GM23338 (cell line): ENCODE results near the gene KRTAP5-4. TPM values are rescaled to one million over a fixed set of nuclear protein-coding genes. Genes with fewer than 3 reads are reported as not detected.

ENCODE experiments used
- ATAC-seq: fragments of 200-7000 bp; cut with Tn5 transposase; 3 replicates; pipeline ENCODE4 v1.9.1; 2020
- DNase-seq: peaks from one replicate; pipeline ENCODE4 v3.0.0-alpha.2; 2015; ENCODE audit warnings: low spot score
- H2AFZ ChIP-seq: fragments of 200-600 bp; sonication (generic); 2 replicates; pipeline ENCODE4 v1.8.0; 2016; ENCODE audit warnings: antibody characterized with exemption, mild to moderate bottlenecking, moderate library complexity
- H3F3A ChIP-seq: fragments of 200-600 bp; sonication (generic); replicated peaks from 2 replicates; pipeline ENCODE4 v1.8.0; 2017; ENCODE audit warnings: antibody characterized with exemption, mixed run types, low read depth
- H3K27ac ChIP-seq: fragments of 200-600 bp; sonication (generic); 2 replicates; pipeline ENCODE4 v1.6.1; 2016; ENCODE audit warnings: low read depth
- H3K27me3 ChIP-seq: fragments of 200-600 bp; sonication (generic); 2 replicates; pipeline ENCODE4 v1.8.0; 2016; ENCODE audit warnings: mild to moderate bottlenecking, mixed run types, moderate library complexity; ENCODE audit not compliant: insufficient read depth
- H3K36me3 ChIP-seq: fragments of 200-600 bp; sonication (generic); 2 replicates; pipeline ENCODE4 v1.8.0; 2016; ENCODE audit warnings: mild to moderate bottlenecking; ENCODE audit not compliant: insufficient read depth
- H3K4me1 ChIP-seq: fragments of 200-600 bp; sonication (generic); 2 replicates; pipeline ENCODE4 v1.8.0; 2016; ENCODE audit warnings: mild to moderate bottlenecking, moderate library complexity; ENCODE audit not compliant: insufficient read depth
- H3K4me2 ChIP-seq: fragments of 200-600 bp; sonication (generic); 2 replicates; pipeline ENCODE4 v1.7.1; 2017; ENCODE audit warnings: mixed run types
- H3K4me3 ChIP-seq: fragments of 200-600 bp; sonication (generic); 2 replicates; pipeline ENCODE4 v1.6.1; 2016; ENCODE audit warnings: mixed run types
- H3K79me2 ChIP-seq: fragments of 200-600 bp; sonication (generic); replicated peaks from 2 replicates; pipeline ENCODE4 v1.8.0; 2017; ENCODE audit warnings: mild to moderate bottlenecking; ENCODE audit not compliant: insufficient read depth
- H3K9me2 ChIP-seq: fragments of 200-600 bp; sonication (generic); 2 replicates; pipeline ENCODE4 v1.8.0; 2017; ENCODE audit not compliant: insufficient read depth
- H4K20me1 ChIP-seq: fragments of 200-600 bp; sonication (generic); replicated peaks from 2 replicates; pipeline ENCODE4 v1.8.0; 2017; ENCODE audit warnings: mild to moderate bottlenecking; ENCODE audit not compliant: insufficient read depth
- H3K27ac Mint-ChIP-seq: 2 replicates; pipeline ENCODE4 v1.8.0; 2020; ENCODE audit warnings: inconsistent platforms, mild to moderate bottlenecking, moderate library complexity, mixed read lengths
- H3K27me3 Mint-ChIP-seq: 3 replicates; pipeline ENCODE4 v1.8.0; 2022; ENCODE audit warnings: low read depth, mild to moderate bottlenecking, moderate library complexity, mixed read lengths, inconsistent platforms; ENCODE audit not compliant: insufficient read depth, poor library complexity
- H3K36me3 Mint-ChIP-seq: 3 replicates; pipeline ENCODE4 v1.8.0; 2021; ENCODE audit warnings: low read depth, mild to moderate bottlenecking, inconsistent platforms, moderate library complexity, mixed read lengths
- H3K4me1 Mint-ChIP-seq: 3 replicates; pipeline ENCODE4 v1.8.0; 2020; ENCODE audit warnings: mild to moderate bottlenecking, inconsistent platforms, mixed read lengths
- H3K4me3 Mint-ChIP-seq: 3 replicates; pipeline ENCODE4 v1.8.0; 2021; ENCODE audit warnings: moderate library complexity, mild to moderate bottlenecking, inconsistent platforms, mixed read lengths
- H3K9me3 Mint-ChIP-seq: 3 replicates; pipeline ENCODE4 v1.8.0; 2020; ENCODE audit warnings: moderate library complexity, mild to moderate bottlenecking, inconsistent platforms, mixed read lengths
- CTCF ChIP-seq, 2 experiments: fragments of 200-600 bp in 1 of 2; sonication (generic) in 1 of 2; conservative IDR thresholded peaks; 2 replicates each; pipeline versions ENCODE4 v1.5.1 to v1.6.1; 2016 to 2017; ENCODE audit warnings: antibody characterized with exemption in 2 of 2, low read depth in 2 of 2, mild to moderate bottlenecking in 2 of 2, moderate library complexity in 1 of 2
- ETS1 ChIP-seq: IDR thresholded peaks from 2 replicates; pipeline ENCODE4 v1.6.1; 2016; ENCODE audit warnings: antibody characterized with exemption
- EZH2phosphoT487 ChIP-seq: fragments of 200-600 bp; sonication (generic); IDR thresholded peaks from one replicate; pipeline ENCODE4 v1.8.1; 2018; ENCODE audit warnings: antibody characterized with exemption; ENCODE audit not compliant: unreplicated experiment
- JUNB ChIP-seq: IDR thresholded peaks from one replicate; pipeline ENCODE4 v1.6.1; 2016; ENCODE audit warnings: antibody characterized with exemption; ENCODE audit not compliant: unreplicated experiment
- NANOG ChIP-seq: IDR thresholded peaks from 2 replicates; pipeline ENCODE4 v1.6.1; 2016; ENCODE audit warnings: antibody characterized with exemption, borderline replicate concordance
- POLR2AphosphoS5 ChIP-seq: IDR thresholded peaks from 2 replicates; pipeline ENCODE4 v1.6.1; 2016; ENCODE audit warnings: antibody characterized with exemption, low read depth
- REST ChIP-seq: IDR thresholded peaks from one replicate; pipeline ENCODE4 v1.6.1; 2018; ENCODE audit warnings: antibody characterized with exemption; ENCODE audit not compliant: unreplicated experiment
- ZNF114 ChIP-seq: fragments of 250-450 bp; sonication (Bioruptor Pico); IDR thresholded peaks from 2 replicates; pipeline ENCODE4 v1.5.0; 2020; ENCODE audit warnings: mild to moderate bottlenecking, moderate library complexity
- polyA plus RNA-seq: library from polyadenylated mRNA; unstranded; fragments of >200 nt; fragmentation: Nextera tagmentation; extraction: Ambion mirVana; gene quantifications from 2 replicates; pipeline ENCODE4 v1.2.1, GENCODE V29; 2016
- total RNA-seq: library from RNA; depleted of rRNA; stranded (reverse); fragments of >200 nt; shearing (Covaris generic); gene quantifications from 2 replicates; pipeline ENCODE4 v1.2.3, GENCODE V29; 2014

KRTAP5-4 gene
- total and polyA plus RNA-seq, 2 experiments from 2014 or later = not detected

- no peak overlapping the region for H3K27ac Mint-ChIP-seq
- TF ChIP-seq ZNF114 (no peak), POLR2AphosphoS5 (no peak), EZH2phosphoT487 (no peak), NANOG (no peak), ETS1 (no peak), CTCF (conservative IDR thresholded peaks at IDR 0.05; ENCODE audit: low read depth in 2 of 2) (no peak), REST (no peak), JUNB (no peak)
- DNase-seq (no peak), ATAC-seq (no peak)
- H3K9me2 ChIP-seq = no peaks in the 10 kb centered on the region
- no peaks in the 10 kb centered on the region for H3K9me3 Mint-ChIP-seq
- H3K27ac ChIP-seq = no peak overlapping the region
- no peaks in the 10 kb centered on the region for H3K27me3 ChIP-seq
- H3K4me1 ChIP-seq = no peaks in the 10 kb centered on the region
- no peaks in the 10 kb centered on the region for H3K79me2 ChIP-seq
- no peaks in the 10 kb centered on the region for H3K36me3 Mint-ChIP-seq
- H3K36me3 ChIP-seq = no peaks in the 10 kb centered on the region
- no peak overlapping the region for H3K4me2 ChIP-seq
- no peak overlapping the region for H2AFZ ChIP-seq
- H3K4me3 Mint-ChIP-seq = no peak overlapping the region
- H3K4me1 Mint-ChIP-seq = peaks cover 6% of the 10 kb centered on the region; the same call in 2 of the 3 replicates
- H3K4me3 ChIP-seq = no peak overlapping the region
- H4K20me1 ChIP-seq = no peaks in the 10 kb centered on the region
- H3K27me3 Mint-ChIP-seq = peaks cover 5% of the 10 kb centered on the region
- H3F3A ChIP-seq = no peaks in the 10 kb centered on the region
Measured at GRCh38 chr11:1654388-1655167, 32.6 kb upstream of the KRTAP5-4 start.
